ENCODE data around the gene GPR158.
A peak's percentile ranks its signal among the peaks of the same experiment; 100 is the strongest.

The GPR158 gene

GRCh38 chr10:25532213-25532612 is 357.4 kb downstream of the GPR158 start:
- Histone ChIP-seq H3K36me3 (ENCODE audit: low read depth) (no peaks in the 10 kb centered on the region), H3K4me1 (ENCODE audit: insufficient read depth, poor library complexity, severe bottlenecking) (no peaks in the 10 kb centered on the region), H3K4me3 (ENCODE audit: severe bottlenecking) (no peak overlapping the region), H3K9me3 (ENCODE audit: severe bottlenecking) (peaks cover 2% of the 10 kb centered on the region), H3K27me3 (ENCODE audit: insufficient read depth, poor library complexity, severe bottlenecking) (no peaks in the 10 kb centered on the region), H3K27ac (ENCODE audit: poor library complexity, severe bottlenecking) (no peak overlapping the region)
- DNase-seq (ENCODE audit: low spot score) = no peak
- no peak for ATAC-seq (ENCODE audit: low read depth)
- no peak for TF ChIP-seq CTCF (IDR thresholded peaks at IDR 0.05; ENCODE audit: poor library complexity, severe bottlenecking)

GRCh38 chr10:25536027-25536426 is 361.2 kb downstream of the GPR158 start:
- DNase-seq (ENCODE audit: low spot score) (no peak), ATAC-seq (ENCODE audit: low read depth) (no peak)
- Histone ChIP-seq H3K27ac (ENCODE audit: poor library complexity, severe bottlenecking) (no peak overlapping the region), H3K27me3 (ENCODE audit: insufficient read depth, poor library complexity, severe bottlenecking) (no peaks in the 10 kb centered on the region), H3K4me1 (ENCODE audit: insufficient read depth, poor library complexity, severe bottlenecking) (no peaks in the 10 kb centered on the region), H3K9me3 (ENCODE audit: severe bottlenecking) (no peaks in the 10 kb centered on the region), H3K4me3 (ENCODE audit: severe bottlenecking) (no peak overlapping the region), H3K36me3 (ENCODE audit: low read depth) (no peaks in the 10 kb centered on the region)
- TF ChIP-seq CTCF (IDR thresholded peaks at IDR 0.05; ENCODE audit: poor library complexity, severe bottlenecking) = no peak

- Histone ChIP-seq H3K36me3 (ENCODE audit: low read depth) (no peaks in the 10 kb centered on the region), H3K4me3 (ENCODE audit: severe bottlenecking) (no peak overlapping the region), H3K27ac (ENCODE audit: poor library complexity, severe bottlenecking) (no peak overlapping the region), H3K4me1 (ENCODE audit: insufficient read depth, poor library complexity, severe bottlenecking) (no peaks in the 10 kb centered on the region), H3K27me3 (ENCODE audit: insufficient read depth, poor library complexity, severe bottlenecking) (no peaks in the 10 kb centered on the region), H3K9me3 (ENCODE audit: severe bottlenecking) (no peaks in the 10 kb centered on the region)
- DNase-seq (ENCODE audit: low spot score) (no peak), ATAC-seq (ENCODE audit: low read depth) (no peak)
- TF ChIP-seq CTCF (IDR thresholded peaks at IDR 0.05; ENCODE audit: poor library complexity, severe bottlenecking) = no peak
These were observed 372.6 kb downstream of the GPR158 start for GRCh38 chr10:25547382-25547781.

GRCh38 chr10:25552283-25552919 is 377.6 kb downstream of the GPR158 start:
- no peaks in the 10 kb centered on the region for H3K9me3 ChIP-seq (ENCODE audit: severe bottlenecking)
- DNase-seq (ENCODE audit: low spot score) (no peak), ATAC-seq (ENCODE audit: low read depth) (no peak)
- no peak for TF ChIP-seq CTCF (IDR thresholded peaks at IDR 0.05; ENCODE audit: poor library complexity, severe bottlenecking)
- H3K27ac ChIP-seq (ENCODE audit: poor library complexity, severe bottlenecking) = no peak overlapping the region
- no peaks in the 10 kb centered on the region for H3K27me3 ChIP-seq (ENCODE audit: insufficient read depth, poor library complexity, severe bottlenecking)
- no peaks in the 10 kb centered on the region for H3K36me3 ChIP-seq (ENCODE audit: low read depth)
- peaks cover 13% of the 10 kb centered on the region for H3K4me1 ChIP-seq (ENCODE audit: insufficient read depth, poor library complexity, severe bottlenecking)
- no peak overlapping the region for H3K4me3 ChIP-seq (ENCODE audit: severe bottlenecking)

- Histone ChIP-seq H3K27ac (ENCODE audit: poor library complexity, severe bottlenecking) (peak overlapping the region; percentile 57), H3K4me1 (ENCODE audit: insufficient read depth, poor library complexity, severe bottlenecking) (peaks cover 14% of the 10 kb centered on the region), H3K36me3 (ENCODE audit: low read depth) (no peaks in the 10 kb centered on the region), H3K4me3 (ENCODE audit: severe bottlenecking) (no peak overlapping the region), H3K9me3 (ENCODE audit: severe bottlenecking) (no peaks in the 10 kb centered on the region), H3K27me3 (ENCODE audit: insufficient read depth, poor library complexity, severe bottlenecking) (no peaks in the 10 kb centered on the region)
- no peak for DNase-seq (ENCODE audit: low spot score)
- TF ChIP-seq CTCF (IDR thresholded peaks at IDR 0.05; ENCODE audit: poor library complexity, severe bottlenecking) = no peak
- no peak for ATAC-seq (ENCODE audit: low read depth)
These were observed 381.1 kb downstream of the GPR158 start for GRCh38 chr10:25555865-25556264.

Measured in RWPE2 (cell line).